SK-N-DZ (cell line): ENCODE results near the gene TLE3.

Experiments
- DNase-seq: peaks from one replicate; pipeline ENCODE4 v3.0.0-alpha.2; 2015; ENCODE audit warnings: low spot score
- small RNA-seq, 2 experiments: library from RNA; depleted of rRNA; stranded (forward); fragments of <200 nt; gene quantifications; one replicate each; pipeline ENCODE3, GENCODE V24; 2014

Gene TLE3

DNA sequence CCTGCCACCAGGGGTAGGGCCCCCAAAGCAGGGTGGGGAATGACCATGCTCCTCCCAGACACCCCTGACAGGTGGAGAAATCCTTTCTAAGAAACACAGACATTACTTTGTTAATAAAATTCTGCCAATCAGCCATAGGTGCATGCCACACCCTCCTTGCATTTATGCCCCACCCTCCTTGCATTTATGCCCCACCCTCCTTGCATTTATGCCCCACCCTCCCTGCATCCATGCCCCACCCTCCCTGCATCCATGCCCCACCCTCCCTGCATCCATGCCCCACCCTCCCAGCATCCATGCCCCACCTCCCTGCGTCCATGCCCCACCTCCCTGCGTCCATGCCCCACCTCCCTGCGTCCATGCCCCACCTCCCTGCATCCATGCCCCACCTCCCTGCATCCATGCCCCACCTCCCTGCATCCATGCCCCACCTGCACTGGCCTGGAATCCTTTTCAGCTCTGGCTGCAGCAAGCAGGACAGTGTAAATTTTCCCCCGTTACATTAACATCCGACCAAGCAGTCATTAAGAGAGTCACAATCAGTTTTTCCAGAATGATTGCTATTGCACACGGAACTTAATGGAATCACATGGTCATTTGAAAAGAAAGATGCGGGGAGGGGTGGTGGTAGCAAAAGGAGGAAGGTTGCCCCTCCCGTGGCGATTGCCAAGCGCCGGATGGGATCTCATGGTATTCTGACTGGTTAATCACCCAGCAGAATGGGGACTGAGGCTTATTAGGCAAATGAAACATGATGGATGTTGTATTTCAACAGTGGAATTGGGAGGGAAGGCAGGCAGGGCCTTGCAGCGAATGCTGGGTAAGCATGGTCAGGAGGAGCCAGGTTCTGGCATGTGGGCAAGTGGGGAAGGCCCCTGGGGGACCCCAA, 91.2 kb downstream of the TLE3 start:
- DNase-seq, result no peak

DNA sequence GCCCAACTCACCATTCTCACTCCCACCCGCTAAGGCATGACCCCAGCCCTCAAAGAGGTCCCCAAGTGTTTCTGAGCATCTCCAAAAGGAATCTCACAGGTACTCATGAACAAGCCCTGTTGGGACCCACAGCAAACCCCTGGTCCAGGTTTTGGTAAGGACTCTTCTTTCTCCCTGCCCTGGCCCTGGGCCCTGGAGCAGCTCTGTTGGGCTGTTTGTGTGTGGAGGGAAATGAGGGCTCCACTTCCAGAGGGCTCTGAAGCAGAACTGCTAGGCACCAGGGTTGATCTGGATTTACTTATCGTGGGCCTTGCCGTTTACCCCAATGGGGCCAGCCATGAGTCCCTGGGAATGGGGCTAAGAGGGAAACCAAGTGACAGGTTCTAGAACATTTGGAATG, 92.9 kb downstream of the TLE3 start:
- DNase-seq, result no peak

DNA sequence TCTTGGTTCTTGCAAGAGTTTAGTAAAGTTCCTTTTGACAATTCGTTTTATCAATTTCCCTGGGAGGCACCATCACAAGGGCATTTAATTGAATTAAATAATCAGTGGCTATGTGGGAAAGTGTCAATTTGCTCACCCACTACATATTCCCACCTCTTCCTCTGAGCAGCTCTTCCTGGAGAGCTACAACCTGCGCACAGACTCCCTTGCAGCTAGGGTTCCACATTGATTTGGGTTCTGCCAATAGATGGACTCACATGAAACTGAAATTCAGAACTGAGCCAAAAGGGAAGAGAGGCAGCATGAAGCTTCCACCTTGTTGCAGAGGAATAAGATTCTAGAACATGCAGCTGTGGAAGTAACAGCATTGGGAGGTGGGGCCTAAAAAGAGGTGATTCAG, 94.8 kb downstream of the TLE3 start:
- no peak for DNase-seq

GRCh38 chr15:70001859-70002258, 95.9 kb downstream of the TLE3 start:
- DNase-seq, result no peak

DNA sequence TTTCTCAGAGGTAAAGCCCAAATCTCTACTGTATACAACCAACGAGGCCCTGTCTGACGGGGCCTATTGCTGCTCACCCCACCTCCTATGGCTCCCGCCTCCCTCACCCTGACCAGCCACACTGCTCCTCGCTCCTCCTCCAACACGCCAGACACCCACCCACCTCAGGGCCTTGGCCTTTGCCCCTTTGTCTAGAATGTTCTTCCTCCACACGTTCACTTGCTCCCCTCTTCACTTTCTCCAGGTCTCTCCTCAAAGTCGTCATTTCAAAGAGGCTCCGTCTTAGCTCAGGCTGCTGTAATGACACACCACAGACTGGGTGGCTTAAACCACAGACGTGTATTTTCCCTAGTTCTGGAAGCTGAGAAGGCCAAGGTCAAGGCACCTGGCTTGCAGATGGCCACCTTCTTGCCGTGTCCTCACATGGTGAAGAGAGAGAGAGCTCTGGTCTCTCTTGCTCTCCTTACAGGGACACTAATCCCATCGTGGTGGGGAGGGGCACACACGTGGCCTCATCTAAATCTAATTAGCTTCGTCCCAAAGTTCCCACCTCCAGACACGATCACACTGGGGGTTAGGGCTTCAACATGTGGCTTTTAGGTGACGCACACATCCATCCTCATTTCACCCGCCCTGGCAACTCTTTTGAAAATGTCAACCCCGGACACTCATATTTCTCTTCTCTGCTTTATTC, 98.2 kb downstream of the TLE3 start:
- no peak for DNase-seq

DNA sequence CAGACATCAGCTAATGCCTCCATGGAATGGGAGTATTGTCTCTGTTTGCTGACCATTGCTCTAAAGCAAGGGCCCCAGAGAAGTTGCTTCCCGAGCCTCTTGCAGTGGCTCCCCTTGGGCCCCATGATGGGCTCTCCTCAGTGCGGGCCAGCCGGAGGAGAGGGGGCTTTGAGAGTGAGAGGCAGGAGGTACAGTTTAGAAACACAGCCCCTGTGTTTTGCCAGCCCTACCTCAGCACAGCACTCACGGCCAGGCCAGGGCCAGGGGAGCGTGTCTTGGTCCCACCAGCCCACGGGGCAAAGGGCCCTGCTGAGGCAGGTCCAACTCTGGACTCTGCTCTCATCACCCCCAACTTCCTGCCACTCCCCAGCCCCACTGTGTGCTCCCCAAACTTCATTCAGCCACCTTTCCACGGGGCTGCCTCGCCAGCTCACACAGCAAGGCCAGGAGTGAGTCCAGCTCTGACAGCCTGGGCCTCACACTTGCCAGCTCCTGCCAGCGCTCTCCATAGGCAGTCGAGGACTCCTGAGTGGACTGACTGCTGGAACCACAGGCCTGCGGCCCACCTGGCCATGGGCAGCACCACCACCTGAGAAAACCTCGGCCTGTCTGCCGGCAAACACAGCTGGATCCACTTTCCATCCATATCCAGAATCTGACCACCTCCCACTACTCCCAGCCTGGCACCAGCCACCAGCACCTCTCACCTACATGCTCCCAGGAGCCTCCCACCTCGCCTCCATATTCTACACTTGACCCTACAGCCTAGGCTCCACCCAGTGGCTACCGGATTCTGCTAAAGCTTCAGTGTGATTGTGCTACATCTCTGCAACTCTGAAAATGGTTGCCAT, 99.0 kb downstream of the TLE3 start:
- no peak for DNase-seq

GRCh38 chr15:69997813-69998212, 99.9 kb downstream of the TLE3 start:
- no peak for DNase-seq

Small RNAs within 50 kb of the gene (small RNA-seq; reads per million reads assigned to genes)
- gene MIR629, result 0.18 to 0.71 reads per million in 2 experiments
